ENCODE data around the gene FADS1.

FADS1 gene

GRCh38 chr11:61826930-61827570 is 10.2 kb upstream of the FADS1 start:
- no CpG with 5 or more reads among the region's 23 CpGs for WGBS (ENCODE audit: insufficient coverage, insufficient read length)
- Histone ChIP-seq H3K4me3 (ENCODE audit: low read length) (peak overlapping the region; percentile 68; the same call in 1 of the 2 replicates), H3K36me3 (ENCODE audit: control insufficient read depth, insufficient read depth, low read length) (no peaks in the 10 kb centered on the region), H3K9me3 (ENCODE audit: control insufficient read depth, insufficient read depth, low read length) (no peaks in the 10 kb centered on the region), H3K27ac (ENCODE audit: low read length) (peak overlapping the region; percentile 15), H3K4me1 (ENCODE audit: control insufficient read depth, insufficient read depth, low read length) (no peaks in the 10 kb centered on the region), H3K27me3 (ENCODE audit: control insufficient read depth, insufficient read depth, low read length) (no peaks in the 10 kb centered on the region)
- no peak for DNase-seq (ENCODE audit: low read depth, low spot score)

- DNase-seq (ENCODE audit: low read depth, low spot score), result no peak
- H3K4me1 ChIP-seq (ENCODE audit: control insufficient read depth, insufficient read depth, low read length), result no peaks in the 10 kb centered on the region
- no peaks in the 10 kb centered on the region for H3K36me3 ChIP-seq (ENCODE audit: control insufficient read depth, insufficient read depth, low read length)
- no peaks in the 10 kb centered on the region for H3K9me3 ChIP-seq (ENCODE audit: control insufficient read depth, insufficient read depth, low read length)
- WGBS (ENCODE audit: insufficient coverage, insufficient read length), result no CpG with 5 or more reads among the region's 2 CpGs
- H3K27me3 ChIP-seq (ENCODE audit: control insufficient read depth, insufficient read depth, low read length), result no peaks in the 10 kb centered on the region
- H3K27ac ChIP-seq (ENCODE audit: low read length), result no peak overlapping the region
- H3K4me3 ChIP-seq (ENCODE audit: low read length), result no peak overlapping the region
Observed at GRCh38 chr11:61820174-61820573, 3.4 kb upstream of the FADS1 start.

GRCh38 chr11:61817471-61818202 is 834 bp upstream of the FADS1 start:
- Histone ChIP-seq H3K4me1 (ENCODE audit: control insufficient read depth, insufficient read depth, low read length) (no peaks in the 10 kb centered on the region), H3K27ac (ENCODE audit: low read length) (no peak overlapping the region), H3K36me3 (ENCODE audit: control insufficient read depth, insufficient read depth, low read length) (peaks cover 5% of the 10 kb centered on the region; the same call in 1 of the 2 replicates), H3K27me3 (ENCODE audit: control insufficient read depth, insufficient read depth, low read length) (no peaks in the 10 kb centered on the region), H3K9me3 (ENCODE audit: control insufficient read depth, insufficient read depth, low read length) (no peaks in the 10 kb centered on the region), H3K4me3 (ENCODE audit: low read length) (peak overlapping the region; percentile 77; the same call in 1 of the 2 replicates)
- no CpG with 5 or more reads among the region's 6 CpGs for WGBS (ENCODE audit: insufficient coverage, insufficient read length)
- no peak for DNase-seq (ENCODE audit: low read depth, low spot score)

DNA sequence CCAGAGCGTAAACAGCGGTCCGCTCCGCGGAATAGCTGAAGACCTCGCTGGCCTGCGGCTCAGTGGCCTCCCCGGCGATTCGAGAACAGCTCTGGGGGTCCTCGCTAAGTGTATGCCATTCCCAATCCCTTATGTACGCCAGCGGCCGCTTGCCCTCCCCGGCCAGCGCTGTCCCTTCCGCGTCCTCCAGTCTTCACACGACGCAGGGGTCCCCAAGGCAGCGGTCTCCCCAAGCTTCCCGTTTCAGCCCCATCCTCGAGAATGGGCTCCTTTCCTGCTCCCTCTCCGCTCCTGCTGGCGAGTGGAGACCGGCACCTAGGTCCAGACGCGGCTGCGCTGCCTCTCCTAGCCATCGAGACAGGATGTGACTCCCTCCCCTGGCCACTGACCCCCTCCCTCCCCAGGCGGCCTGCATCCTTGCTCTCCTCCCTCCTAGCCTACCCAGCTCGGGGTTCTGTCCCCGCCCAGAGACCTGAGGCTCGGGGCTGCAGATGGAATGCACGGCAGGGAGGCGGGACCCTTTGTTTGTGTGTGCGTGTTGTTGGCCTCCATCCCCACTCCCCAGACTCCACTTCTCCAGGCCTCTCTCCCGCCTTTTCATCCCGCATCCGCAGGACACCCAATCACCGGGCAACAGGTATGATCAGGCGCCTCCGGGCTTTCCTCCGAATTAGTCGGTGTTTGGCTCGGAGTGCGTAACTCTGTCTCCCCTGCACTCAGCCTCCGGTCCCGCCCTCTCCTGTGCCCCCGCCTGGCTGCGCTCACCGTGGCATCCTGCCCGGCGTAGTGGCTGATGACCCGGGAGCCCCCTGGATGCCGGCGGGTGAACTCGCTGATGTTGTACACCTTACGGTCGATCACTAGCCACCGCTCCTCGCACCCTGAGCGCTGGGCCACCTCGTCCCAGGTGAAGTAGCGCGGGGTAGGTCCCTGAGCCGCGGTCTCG is 740 bp downstream of the FADS1 start:
- H3K9me3 ChIP-seq (ENCODE audit: control insufficient read depth, insufficient read depth, low read length), result no peaks in the 10 kb centered on the region
- H3K4me1 ChIP-seq (ENCODE audit: control insufficient read depth, insufficient read depth, low read length), result no peaks in the 10 kb centered on the region
- no peak overlapping the region for H3K27ac ChIP-seq (ENCODE audit: low read length)

DNA sequence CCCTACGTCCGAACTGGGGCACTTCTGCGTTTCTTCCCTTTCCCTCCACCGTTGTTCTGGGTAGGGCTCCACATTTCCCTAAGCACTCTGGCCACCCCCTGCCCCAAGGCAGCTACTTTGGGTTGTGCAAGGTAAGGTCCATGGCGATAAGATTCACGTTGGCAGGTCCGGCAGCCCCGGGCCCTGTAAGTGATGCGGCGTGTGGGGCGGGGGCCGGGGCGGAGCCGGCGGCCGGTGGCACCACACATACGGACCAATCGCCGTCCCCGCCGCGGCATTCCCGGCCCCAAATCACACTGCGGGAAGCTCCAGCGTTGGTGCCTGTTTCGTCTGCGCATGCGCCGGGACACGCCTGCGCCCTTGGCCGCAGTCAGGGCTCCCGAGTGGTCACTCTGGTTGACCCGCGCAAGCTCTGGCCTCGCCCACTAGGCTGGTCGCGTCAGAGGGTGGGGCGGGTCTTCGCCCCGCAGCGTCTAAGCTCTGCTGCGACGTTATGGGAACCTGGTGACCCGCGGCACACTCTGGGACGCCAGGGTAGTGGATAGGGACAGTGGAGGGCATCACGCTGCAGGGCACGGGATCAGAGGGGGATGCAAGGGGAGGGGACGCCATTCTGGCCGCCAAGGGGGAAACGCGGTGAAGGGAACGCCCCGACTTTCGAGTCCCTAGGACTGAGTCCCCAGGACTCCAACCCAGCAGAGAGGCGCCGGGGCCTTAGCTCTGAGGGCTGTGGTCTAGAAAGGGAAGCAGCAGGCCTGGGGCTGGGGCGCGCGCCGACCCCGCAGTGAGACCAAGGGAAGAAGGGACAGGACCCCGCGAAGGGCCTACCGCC is 1.6 kb downstream of the FADS1 start:
- DNase-seq (ENCODE audit: low read depth, low spot score), result peak; percentile 99
- WGBS (ENCODE audit: insufficient coverage, insufficient read length), result no CpG with 5 or more reads among the region's 66 CpGs
- Histone ChIP-seq H3K27me3 (ENCODE audit: control insufficient read depth, insufficient read depth, low read length) (no peaks in the 10 kb centered on the region), H3K36me3 (ENCODE audit: control insufficient read depth, insufficient read depth, low read length) (peaks cover 26% of the 10 kb centered on the region), H3K4me1 (ENCODE audit: control insufficient read depth, insufficient read depth, low read length) (no peaks in the 10 kb centered on the region), H3K4me3 (ENCODE audit: low read length) (peak overlapping the region; percentile 77), H3K27ac (ENCODE audit: low read length) (no peak overlapping the region), H3K9me3 (ENCODE audit: control insufficient read depth, insufficient read depth, low read length) (no peaks in the 10 kb centered on the region)

More for the DNA sequence above, 740 bp downstream of the FADS1 start:
- no CpG with 5 or more reads among the region's 69 CpGs for WGBS (ENCODE audit: insufficient coverage, insufficient read length)
- no peak for DNase-seq (ENCODE audit: low read depth, low spot score)
- peak overlapping the region; percentile 77 for H3K4me3 ChIP-seq (ENCODE audit: low read length)
- peaks cover 17% of the 10 kb centered on the region for H3K36me3 ChIP-seq (ENCODE audit: control insufficient read depth, insufficient read depth, low read length)
- H3K27me3 ChIP-seq (ENCODE audit: control insufficient read depth, insufficient read depth, low read length), result no peaks in the 10 kb centered on the region

GRCh38 chr11:61814247-61814957 is 2.4 kb downstream of the FADS1 start:
- no CpG with 5 or more reads among the region's 16 CpGs for WGBS (ENCODE audit: insufficient coverage, insufficient read length)
- Histone ChIP-seq H3K4me3 (ENCODE audit: low read length) (peak overlapping the region; percentile 32; the same call in 1 of the 2 replicates), H3K27ac (ENCODE audit: low read length) (no peak overlapping the region), H3K4me1 (ENCODE audit: control insufficient read depth, insufficient read depth, low read length) (no peaks in the 10 kb centered on the region), H3K27me3 (ENCODE audit: control insufficient read depth, insufficient read depth, low read length) (no peaks in the 10 kb centered on the region), H3K36me3 (ENCODE audit: control insufficient read depth, insufficient read depth, low read length) (peaks cover 31% of the 10 kb centered on the region), H3K9me3 (ENCODE audit: control insufficient read depth, insufficient read depth, low read length) (no peaks in the 10 kb centered on the region)
- DNase-seq (ENCODE audit: low read depth, low spot score), result no peak

- DNase-seq (ENCODE audit: low read depth, low spot score), result no peak
- no peaks in the 10 kb centered on the region for H3K9me3 ChIP-seq (ENCODE audit: control insufficient read depth, insufficient read depth, low read length)
- H3K27me3 ChIP-seq (ENCODE audit: control insufficient read depth, insufficient read depth, low read length), result no peaks in the 10 kb centered on the region
- H3K4me3 ChIP-seq (ENCODE audit: low read length), result no peak overlapping the region
- WGBS (ENCODE audit: insufficient coverage, insufficient read length), result no CpG with 5 or more reads among the region's 4 CpGs
- H3K4me1 ChIP-seq (ENCODE audit: control insufficient read depth, insufficient read depth, low read length), result no peaks in the 10 kb centered on the region
- no peak overlapping the region for H3K27ac ChIP-seq (ENCODE audit: low read length)
- H3K36me3 ChIP-seq (ENCODE audit: control insufficient read depth, insufficient read depth, low read length), result peaks cover 34% of the 10 kb centered on the region
Observed at GRCh38 chr11:61812736-61813411, 3.9 kb downstream of the FADS1 start.

GRCh38 chr11:61811831-61812230 is 5.0 kb downstream of the FADS1 start:
- Histone ChIP-seq H3K4me3 (ENCODE audit: low read length) (no peak overlapping the region), H3K27ac (ENCODE audit: low read length) (no peak overlapping the region), H3K27me3 (ENCODE audit: control insufficient read depth, insufficient read depth, low read length) (no peaks in the 10 kb centered on the region), H3K4me1 (ENCODE audit: control insufficient read depth, insufficient read depth, low read length) (no peaks in the 10 kb centered on the region), H3K36me3 (ENCODE audit: control insufficient read depth, insufficient read depth, low read length) (peaks cover 39% of the 10 kb centered on the region), H3K9me3 (ENCODE audit: control insufficient read depth, insufficient read depth, low read length) (no peaks in the 10 kb centered on the region)
- no CpG with 5 or more reads among the region's 5 CpGs for WGBS (ENCODE audit: insufficient coverage, insufficient read length)
- no peak for DNase-seq (ENCODE audit: low read depth, low spot score)

DNA sequence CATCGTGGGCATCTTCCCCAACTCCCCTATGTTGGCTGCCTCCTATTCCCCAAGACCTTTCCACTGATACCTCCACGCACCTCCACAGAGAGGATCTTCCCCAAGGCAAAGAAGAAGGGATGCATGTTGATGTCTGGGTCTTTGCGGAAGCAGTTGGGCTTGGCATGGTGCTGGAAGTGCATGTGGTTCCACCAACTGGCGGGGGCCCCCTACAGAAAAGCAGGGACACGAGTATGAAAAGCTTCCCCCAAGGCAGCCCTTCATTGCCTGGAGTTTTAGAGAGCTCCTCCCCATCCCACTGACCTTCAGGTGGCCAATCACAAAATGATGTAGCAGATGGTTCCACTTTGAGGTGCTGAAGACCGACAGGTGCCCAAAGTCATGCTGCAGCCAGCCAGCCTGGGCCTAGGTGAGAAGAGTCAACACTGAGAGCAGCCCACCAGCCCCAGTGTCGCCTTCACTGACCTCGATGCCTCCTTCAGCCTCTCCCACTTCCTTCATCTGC is 6.1 kb downstream of the FADS1 start:
- H3K27ac ChIP-seq (ENCODE audit: low read length), result no peak overlapping the region
- WGBS (ENCODE audit: insufficient coverage, insufficient read length), result no CpG with 5 or more reads among the region's 8 CpGs
- no peaks in the 10 kb centered on the region for H3K27me3 ChIP-seq (ENCODE audit: control insufficient read depth, insufficient read depth, low read length)
- H3K36me3 ChIP-seq (ENCODE audit: control insufficient read depth, insufficient read depth, low read length), result peaks cover 46% of the 10 kb centered on the region
- H3K9me3 ChIP-seq (ENCODE audit: control insufficient read depth, insufficient read depth, low read length), result no peaks in the 10 kb centered on the region
- H3K4me1 ChIP-seq (ENCODE audit: control insufficient read depth, insufficient read depth, low read length), result no peaks in the 10 kb centered on the region
- no peak overlapping the region for H3K4me3 ChIP-seq (ENCODE audit: low read length)
- no peak for DNase-seq (ENCODE audit: low read depth, low spot score)
